CD4-positive, alpha-beta T cell treated with Interleukin-4 for 4 hours (primary cell): ENCODE results near the gene PIM2.
A peak's percentile ranks its signal among the peaks of the same experiment; 100 is the strongest.
"Not testable (repeated sequence)": the region's sequence is repeated elsewhere in the genome, so short reads cannot be mapped to it uniquely, and the experiment has no call there.

Experiments
- DNase-seq: peaks from one replicate; pipeline ENCODE4 v3.0.0-alpha.2; 2020

PIM2 gene

DNA sequence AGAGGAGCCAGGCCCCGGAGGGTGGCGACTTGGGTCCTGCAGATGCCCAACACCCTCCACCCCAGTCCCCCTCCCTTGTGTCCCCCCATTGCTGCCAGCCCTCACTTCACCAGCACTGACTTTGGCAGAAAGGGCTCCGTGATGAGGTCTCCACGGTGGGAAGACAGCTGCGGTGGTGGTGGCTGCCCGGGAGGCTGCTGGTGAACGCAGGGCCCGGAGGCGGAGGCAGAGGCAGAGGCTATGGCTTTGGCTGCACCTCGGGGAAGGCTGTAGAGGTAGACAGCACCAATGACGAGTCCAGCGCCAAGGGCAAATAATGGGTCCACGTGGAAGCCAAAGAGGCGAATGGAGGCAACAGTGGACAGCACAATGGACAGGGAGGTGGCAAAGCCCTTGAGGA lies 14.2 kb downstream of the PIM2 start:
- no peak for DNase-seq

- DNase-seq, result no peak
These were observed 14.6 kb downstream of the PIM2 start for GRCh38 chrX:48904180-48904579.

GRCh38 chrX:48903290-48903689 lies 15.5 kb downstream of the PIM2 start:
- DNase-seq, result no peak

- DNase-seq, result no peak
These were observed 16.0 kb downstream of the PIM2 start for GRCh38 chrX:48902776-48903175.

- no peak for DNase-seq
These were observed 16.7 kb downstream of the PIM2 start for GRCh38 chrX:48902135-48902534.

DNA sequence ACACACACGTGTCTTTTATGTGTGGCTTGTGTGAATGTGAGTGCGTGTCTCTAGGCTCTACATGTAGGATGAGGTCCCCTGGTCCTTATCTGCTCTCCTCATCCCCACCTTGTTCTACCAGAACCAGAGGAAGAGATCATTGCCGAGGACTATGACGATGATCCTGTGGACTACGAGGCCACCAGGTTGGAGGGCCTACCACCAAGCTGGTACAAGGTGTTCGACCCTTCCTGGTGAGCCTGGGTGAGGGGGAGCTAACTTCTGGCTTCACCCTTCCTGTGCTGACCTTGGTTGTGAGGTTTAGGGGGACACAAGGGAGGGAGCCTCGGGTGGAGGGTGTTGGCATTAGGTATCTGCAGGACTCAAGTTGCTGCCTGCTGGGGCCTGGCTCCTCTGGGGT lies 17.8 kb downstream of the PIM2 start:
- no peak for DNase-seq

GRCh38 chrX:48899078-48899410 lies 19.8 kb downstream of the PIM2 start:
- no peak for DNase-seq

- DNase-seq, result peak; percentile 94
These were observed 21.1 kb downstream of the PIM2 start, which contains the start of the genes PQBP1 and TIMM17B for GRCh38 chrX:48897625-48898306. Gene PQBP1 (plus strand): TSS chrX:48897930. CDS start chrX:48898510, 580 bp downstream. Gene TIMM17B (minus strand): TSS chrX:48897768. CDS start chrX:48897749, 19 bp downstream.

DNA sequence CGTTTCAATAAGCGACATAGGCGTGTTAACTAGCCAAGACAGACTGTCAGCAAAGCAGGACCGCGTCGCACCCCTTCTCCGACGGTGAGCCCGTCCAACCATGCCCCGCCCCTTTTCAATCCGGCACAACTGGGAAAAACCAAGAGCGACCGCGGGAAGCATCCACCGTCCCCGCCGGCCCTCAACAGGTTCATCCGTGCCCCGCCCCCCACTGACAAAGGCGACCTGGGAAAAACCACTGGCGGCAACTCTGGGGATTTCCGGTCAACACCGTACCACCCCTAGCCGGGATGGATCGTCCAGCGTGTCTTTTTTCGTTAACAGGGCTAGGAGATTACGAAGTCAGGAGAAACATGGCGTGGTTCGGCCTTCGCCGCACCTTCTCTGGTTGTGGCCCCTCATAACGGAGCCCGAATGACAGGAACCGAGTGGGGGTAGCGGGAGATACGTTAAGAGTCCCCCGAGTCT lies 21.6 kb downstream of the PIM2 start:
- DNase-seq, result peak; percentile 60

GRCh38 chrX:48896611-48897011 lies 22.2 kb downstream of the PIM2 start:
- no peak for DNase-seq

- no peak for DNase-seq
These were observed 23.9 kb downstream of the PIM2 start for GRCh38 chrX:48894891-48895290.

- no peak for DNase-seq
These were observed 25.1 kb downstream of the PIM2 start for GRCh38 chrX:48893556-48894348.

- no peak for DNase-seq
These were observed 25.9 kb downstream of the PIM2 start for GRCh38 chrX:48892896-48893295.

GRCh38 chrX:48891402-48892288 lies 27.2 kb downstream of the PIM2 start:
- peak; percentile 79 for DNase-seq

DNA sequence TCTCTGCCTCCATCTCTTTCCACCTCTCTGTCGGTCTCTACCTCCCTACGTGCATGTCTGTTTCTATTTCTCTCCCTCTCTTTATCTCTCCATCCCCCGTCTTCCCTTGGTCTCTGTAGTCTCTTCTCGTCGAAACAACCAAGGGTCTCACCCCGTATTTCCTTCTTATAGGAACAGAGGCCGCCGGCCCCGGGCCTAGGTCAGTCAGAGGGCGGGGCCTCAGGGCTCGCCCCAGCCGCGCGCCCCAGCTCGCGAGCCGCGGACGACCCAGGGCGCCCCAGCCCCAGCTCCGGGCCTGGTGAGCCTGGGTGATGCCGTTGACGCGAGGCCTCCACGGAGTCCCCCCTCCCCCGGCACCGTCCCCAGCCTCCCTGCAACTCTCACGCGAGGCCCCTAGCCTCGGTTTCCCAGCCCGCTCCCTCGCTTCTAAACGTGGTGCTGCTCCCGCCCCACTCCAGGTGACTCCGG lies 27.9 kb downstream of the PIM2 start:
- no peak for DNase-seq

DNA sequence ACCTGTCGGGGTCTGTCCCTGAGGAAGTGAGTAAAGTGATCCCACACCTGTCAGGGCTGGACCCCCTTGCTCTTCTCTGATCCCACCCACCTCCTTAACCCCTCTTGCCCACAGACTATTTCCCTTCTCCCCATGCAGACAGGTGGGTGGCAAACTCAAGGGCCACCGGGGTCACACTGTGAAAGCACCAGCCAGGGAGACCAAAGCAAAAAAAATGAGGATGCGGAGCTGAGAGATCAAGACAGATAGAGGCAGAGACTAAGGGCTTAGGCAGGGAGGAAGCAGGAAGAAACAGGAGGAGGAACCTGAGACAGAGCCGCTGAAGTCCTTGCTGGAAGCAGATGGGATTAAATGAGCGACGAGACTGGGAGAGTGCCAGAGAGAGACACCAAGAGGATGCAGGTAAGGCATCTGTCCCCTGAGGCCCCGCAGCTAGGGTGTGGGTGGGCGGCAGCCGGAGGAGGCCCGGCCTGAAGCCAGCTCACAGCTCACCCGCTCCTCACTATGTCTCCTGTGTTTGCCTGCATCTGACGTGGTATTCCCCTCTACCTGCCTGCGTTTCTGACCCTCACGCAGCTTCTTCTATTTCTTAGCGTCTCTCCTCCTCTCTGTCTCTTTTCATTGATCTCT lies 28.4 kb downstream of the PIM2 start:
- DNase-seq, result no peak

DNA sequence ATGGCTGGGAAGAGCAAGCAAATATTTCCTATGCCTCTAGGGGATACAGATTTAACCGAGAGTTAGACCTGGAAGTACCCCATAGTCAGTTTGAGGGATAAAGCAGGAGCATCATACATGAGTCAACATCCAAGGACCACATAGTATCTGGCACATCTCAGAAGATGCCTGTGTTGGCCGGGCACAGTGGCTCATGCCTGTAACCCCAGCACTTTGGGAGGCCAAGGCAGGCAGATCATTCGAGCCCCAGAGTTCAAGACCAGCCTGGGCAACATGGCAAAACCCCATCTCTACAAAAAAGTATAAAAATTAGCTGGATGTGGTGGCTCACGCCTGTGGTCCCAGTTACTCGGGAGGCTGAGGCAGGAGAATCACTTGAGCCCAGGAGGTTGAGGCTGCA lies 32.2 kb downstream of the PIM2 start:
- not testable (repeated sequence) for DNase-seq

DNA sequence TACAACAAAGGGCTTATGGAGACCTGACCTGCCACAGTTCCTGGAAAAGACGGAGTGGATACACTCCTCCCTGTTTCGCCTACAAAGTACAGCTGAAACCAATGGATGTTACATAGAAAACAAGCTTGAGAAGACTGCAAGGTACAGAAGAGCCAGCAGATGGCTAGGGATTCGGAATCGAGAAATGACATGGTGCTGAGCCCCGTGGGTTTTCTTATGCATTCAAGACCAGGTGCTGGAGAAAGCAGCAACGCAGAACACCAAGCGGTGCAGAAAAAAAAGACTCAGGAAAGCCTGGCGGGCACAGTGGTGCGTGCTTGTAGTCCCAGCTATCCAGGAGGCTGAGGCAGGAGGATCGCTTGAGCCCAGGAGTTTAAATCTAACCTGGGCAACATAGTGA lies 35.1 kb downstream of the PIM2 start:
- no peak for DNase-seq

DNA sequence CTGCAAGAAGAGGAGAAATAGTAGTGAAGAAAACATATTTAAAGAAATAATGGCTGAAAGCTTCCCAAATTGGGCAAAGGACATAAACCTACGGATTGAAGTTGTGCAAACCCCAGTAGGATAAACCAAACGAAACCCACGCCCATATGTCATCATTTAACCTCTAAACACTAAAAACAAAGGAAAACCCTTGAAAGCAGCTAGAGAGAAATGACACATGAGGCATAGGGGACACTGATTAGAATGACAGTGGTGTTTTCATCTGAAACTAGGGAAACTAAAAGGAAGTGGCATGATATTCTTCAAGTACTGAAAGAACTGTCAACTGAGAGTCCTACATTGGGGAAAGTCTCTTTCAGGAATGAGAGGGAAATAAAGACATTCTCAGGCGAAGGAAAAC lies 41.9 kb downstream of the PIM2 start:
- DNase-seq, result not testable (repeated sequence)

DNA sequence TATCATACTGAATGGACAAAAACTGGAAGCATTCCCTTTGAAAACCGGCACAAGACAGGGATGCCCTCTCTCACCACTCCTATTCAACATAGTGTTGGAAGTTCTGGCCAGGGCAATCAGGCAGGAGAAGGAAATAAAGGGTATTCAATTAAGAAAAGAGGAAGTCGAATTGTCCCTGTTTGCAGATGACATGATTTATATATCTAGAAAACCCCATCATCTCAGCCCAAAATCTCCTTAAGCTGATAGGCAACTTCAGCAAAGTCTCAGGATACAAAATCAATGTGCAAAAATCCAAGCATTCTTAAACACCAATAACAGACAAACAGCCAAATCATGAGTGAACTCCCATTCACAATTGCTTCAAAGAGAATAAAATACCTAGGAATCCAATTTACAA lies 46.8 kb downstream of the PIM2 start:
- not testable (repeated sequence) for DNase-seq

GRCh38 chrX:48864210-48864609 lies 54.6 kb downstream of the PIM2 start:
- DNase-seq, result no peak
